Breast epithelium (tissue), 4 donors: Measurements from ENCODE around the gene GPR137B. TPM values are rescaled to one million over a fixed set of nuclear protein-coding genes. Genes with fewer than 3 reads are reported as not detected.
"Not testable (repeated sequence)": the region's sequence is repeated elsewhere in the genome, so short reads cannot be mapped to it uniquely, and the experiment has no call there.

Source experiments
- DNase-seq, 2 donors: peaks; one replicate each; pipeline ENCODE4 v3.0.0-alpha.2; 2019; ENCODE audit warnings: low spot score in 2 of 2
- H3K27ac ChIP-seq, 2 donors: fragments of 200-600 bp; sonication (generic) in 1 of 2; one replicate each; pipeline ENCODE4 v1.5.1; 2016 to 2019; ENCODE audit warnings: mild to moderate bottlenecking in 1 of 2
- H3K27me3 ChIP-seq, 2 donors: fragments of 200-600 bp; sonication (generic) in 1 of 2; one replicate each; pipeline versions ENCODE4 v1.5.1 to v1.6.0; 2017 to 2019; ENCODE audit warnings: control low read depth in 1 of 2, mild to moderate bottlenecking in 1 of 2
- H3K36me3 ChIP-seq: fragments of 200-600 bp; one replicate; pipeline ENCODE4 v1.5.1; 2019
- H3K4me1 ChIP-seq, 2 donors: fragments of 200-600 bp; sonication (generic); one replicate each; pipeline ENCODE4 v1.5.1; 2016 to 2019; ENCODE audit warnings: control low read depth in 1 of 2
- H3K4me3 ChIP-seq, 3 donors: fragments of 200-600 bp; sonication (generic); 1 replicate in 2 of 3; 2 replicates in 1 of 3; pipeline ENCODE4 v1.5.1; 2016 to 2019; ENCODE audit warnings: mild to moderate bottlenecking in 3 of 3, moderate library complexity in 2 of 3
- H3K9me3 ChIP-seq, 2 donors: fragments of 200-600 bp; sonication (generic) in 1 of 2; one replicate each; pipeline ENCODE4 v1.5.1; 2016 to 2019; ENCODE audit warnings: control low read depth in 1 of 2
- POLR2A ChIP-seq: fragments of 450-650 bp; IDR thresholded peaks from one replicate; pipeline ENCODE4 v1.6.1; 2016; ENCODE audit warnings: antibody characterized with exemption, mild to moderate bottlenecking, moderate library complexity
- POLR2AphosphoS5 ChIP-seq, 3 donors: sonication (generic); formaldehyde crosslinking; IDR thresholded peaks; one replicate each; pipeline ENCODE4 v1.6.1; 2017; ENCODE audit warnings: antibody characterized with exemption in 3 of 3
- intact Hi-C: fragments of 100-400 bp; cut with DNase I; formaldehyde crosslinking; loops from one replicate; pipeline ENCODE4 v1.15.1; 2023; ENCODE audit warnings: low total_unique reads
- total RNA-seq, 3 donors: library from RNA; depleted of rRNA; stranded (reverse); fragments of >200 nt; gene quantifications; one replicate each; pipeline ENCODE4 v1.1.0, GENCODE V29; 2016
- TF ChIP-seq, protein P1 (sequence below), 3 donors: fragments of 450-650 bp; IDR thresholded peaks; one replicate each; pipeline ENCODE4 v1.5.1; 2016 to 2017; ENCODE audit warnings: antibody characterized with exemption in 3 of 3, mild to moderate bottlenecking in 3 of 3, moderate library complexity in 3 of 3

GPR137B gene
- total RNA-seq, 3 donors from 2014 or later: 24.1 to 29.6 (median 25.6) TPM

- H3K4me1 ChIP-seq: no peaks in the 10 kb centered on the region
- no peaks in the 10 kb centered on the region for H3K27me3 ChIP-seq
- peaks cover 13 to 22% of the 10 kb centered on the region in 2 donors for H3K9me3 ChIP-seq
- DNase-seq: no peak
- no peak overlapping the region for H3K4me3 ChIP-seq
- no peaks in the 10 kb centered on the region for H3K36me3 ChIP-seq
- intact Hi-C loops: no loop called here
- TF ChIP-seq, protein P1, sequence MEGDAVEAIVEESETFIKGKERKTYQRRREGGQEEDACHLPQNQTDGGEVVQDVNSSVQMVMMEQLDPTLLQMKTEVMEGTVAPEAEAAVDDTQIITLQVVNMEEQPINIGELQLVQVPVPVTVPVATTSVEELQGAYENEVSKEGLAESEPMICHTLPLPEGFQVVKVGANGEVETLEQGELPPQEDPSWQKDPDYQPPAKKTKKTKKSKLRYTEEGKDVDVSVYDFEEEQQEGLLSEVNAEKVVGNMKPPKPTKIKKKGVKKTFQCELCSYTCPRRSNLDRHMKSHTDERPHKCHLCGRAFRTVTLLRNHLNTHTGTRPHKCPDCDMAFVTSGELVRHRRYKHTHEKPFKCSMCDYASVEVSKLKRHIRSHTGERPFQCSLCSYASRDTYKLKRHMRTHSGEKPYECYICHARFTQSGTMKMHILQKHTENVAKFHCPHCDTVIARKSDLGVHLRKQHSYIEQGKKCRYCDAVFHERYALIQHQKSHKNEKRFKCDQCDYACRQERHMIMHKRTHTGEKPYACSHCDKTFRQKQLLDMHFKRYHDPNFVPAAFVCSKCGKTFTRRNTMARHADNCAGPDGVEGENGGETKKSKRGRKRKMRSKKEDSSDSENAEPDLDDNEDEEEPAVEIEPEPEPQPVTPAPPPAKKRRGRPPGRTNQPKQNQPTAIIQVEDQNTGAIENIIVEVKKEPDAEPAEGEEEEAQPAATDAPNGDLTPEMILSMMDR (IDR thresholded peaks at IDR 0.05): no peak
- no peak for TF ChIP-seq POLR2AphosphoS5 (IDR thresholded peaks at IDR 0.05)
- TF ChIP-seq POLR2A: no peak
- no peak overlapping the region for H3K27ac ChIP-seq
Measured at GRCh38 chr1:236158719-236159118, 16.4 kb downstream of the GPR137B start.

DNA sequence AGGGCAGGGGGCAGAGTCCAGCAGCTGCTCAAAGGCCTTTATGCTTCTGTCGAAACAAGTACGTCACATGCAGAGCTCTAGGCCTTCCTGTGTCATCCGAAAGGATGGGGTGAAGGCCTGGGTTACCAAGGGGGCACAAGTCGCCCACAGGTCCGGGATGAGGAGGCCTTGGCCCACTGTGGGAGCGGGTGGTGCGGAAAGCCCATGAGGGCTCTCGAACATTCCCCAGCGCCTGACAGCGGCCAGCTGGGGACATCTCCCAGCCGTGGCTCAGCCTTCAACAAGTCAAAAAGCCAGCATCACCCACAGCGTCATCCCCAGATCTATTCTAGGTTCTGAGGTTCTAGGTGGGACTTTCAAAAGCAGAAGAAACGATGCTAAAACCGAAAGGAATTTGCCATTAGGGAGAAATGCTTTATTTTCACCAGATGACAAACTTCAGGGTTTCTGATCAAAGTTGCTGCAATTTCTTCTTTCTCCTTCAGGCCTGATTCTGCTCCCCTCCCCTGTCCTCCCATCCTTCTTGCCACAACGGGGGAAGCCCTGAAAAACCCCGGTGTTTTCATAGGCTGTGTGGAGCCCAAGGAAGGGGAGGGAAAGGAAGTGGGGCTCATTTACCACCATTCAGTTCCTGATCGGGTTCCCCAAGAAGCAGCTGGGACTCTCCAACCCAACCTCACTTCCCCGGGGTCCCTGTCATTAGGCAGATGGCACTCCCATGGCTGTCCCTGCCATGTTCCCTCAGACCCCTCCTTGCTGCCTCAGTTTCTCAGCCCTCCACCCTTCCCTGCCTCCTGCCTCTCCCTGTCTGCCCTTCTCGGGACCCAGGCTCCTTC is 17.6 kb downstream of the GPR137B start:
- Histone ChIP-seq H3K27me3 (no peaks in the 10 kb centered on the region), H3K4me1 (no peaks in the 10 kb centered on the region), H3K9me3 (peaks cover 13 to 22% of the 10 kb centered on the region in 2 donors), H3K36me3 (no peaks in the 10 kb centered on the region), H3K27ac (no peak overlapping the region), H3K4me3 (no peak overlapping the region)
- intact Hi-C loops: no loop called here
- no peak for DNase-seq
- TF ChIP-seq, protein P1 (IDR thresholded peaks at IDR 0.05): no peak
- TF ChIP-seq POLR2AphosphoS5 (IDR thresholded peaks at IDR 0.05): no peak
- TF ChIP-seq POLR2A: no peak

GRCh38 chr1:236160540-236161127 is 18.3 kb downstream of the GPR137B start:
- intact Hi-C loops: no loop called here
- H3K27me3 ChIP-seq: no peaks in the 10 kb centered on the region
- TF ChIP-seq POLR2AphosphoS5 (IDR thresholded peaks at IDR 0.05): no peak
- TF ChIP-seq, protein P1 (IDR thresholded peaks at IDR 0.05): no peak
- H3K9me3 ChIP-seq: peaks cover 13 to 22% of the 10 kb centered on the region in 2 donors
- H3K4me3 ChIP-seq: no peak overlapping the region
- DNase-seq: no peak
- no peaks in the 10 kb centered on the region for H3K4me1 ChIP-seq
- no peaks in the 10 kb centered on the region for H3K36me3 ChIP-seq
- H3K27ac ChIP-seq: no peak overlapping the region

DNA sequence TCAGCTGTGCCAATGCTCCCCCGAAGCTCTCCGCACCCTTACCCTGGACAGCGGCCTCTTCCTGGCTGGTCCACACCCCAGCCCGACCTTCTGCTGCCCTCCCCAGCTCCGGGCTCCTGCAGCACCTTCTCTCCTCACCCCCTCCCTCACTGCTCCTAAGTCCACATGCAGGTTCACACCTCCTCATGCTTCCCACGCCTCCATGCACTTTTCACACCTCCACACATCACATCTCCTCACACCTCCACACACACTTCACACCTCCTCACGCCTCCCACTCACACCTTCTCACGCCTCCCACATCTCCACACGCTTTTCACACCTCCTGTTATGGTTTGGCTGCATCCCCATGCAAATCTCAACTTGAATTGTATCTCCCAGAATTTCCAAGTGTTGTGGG is 18.9 kb downstream of the GPR137B start:
- Histone ChIP-seq H3K27me3 (no peaks in the 10 kb centered on the region), H3K9me3 (peaks cover 13 to 22% of the 10 kb centered on the region in 2 donors), H3K36me3 (no peaks in the 10 kb centered on the region), H3K4me1 (no peaks in the 10 kb centered on the region), H3K4me3 (no peak overlapping the region), H3K27ac (no peak overlapping the region)
- intact Hi-C loops: no loop called here
- no peak for DNase-seq
- TF ChIP-seq POLR2A (no peak), POLR2AphosphoS5 (IDR thresholded peaks at IDR 0.05) (no peak)
- TF ChIP-seq, protein P1 (IDR thresholded peaks at IDR 0.05): no peak

DNA sequence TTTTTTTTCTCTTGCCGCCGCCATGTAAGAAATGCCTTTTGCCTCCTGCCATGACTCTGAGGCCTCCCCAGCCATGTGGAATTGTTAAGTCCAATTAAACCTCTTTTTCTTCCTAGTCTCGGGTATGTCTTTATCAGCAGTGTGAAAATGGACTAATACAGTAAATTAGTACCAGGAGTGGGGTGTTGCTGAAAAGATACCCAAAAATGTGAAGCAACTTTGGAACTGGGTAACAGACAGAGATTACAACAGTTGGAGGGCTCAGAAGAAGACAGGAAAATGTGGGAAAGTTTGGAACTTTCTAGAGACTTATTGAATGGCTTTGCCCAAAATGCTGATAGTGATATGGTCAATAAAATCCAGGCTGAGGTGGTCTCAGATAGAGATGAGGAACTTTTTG is 19.4 kb downstream of the GPR137B start:
- not testable (repeated sequence) for DNase-seq, H3K4me3 ChIP-seq

More for the DNA sequence above, 19.4 kb downstream of the GPR137B start:
- H3K36me3 ChIP-seq, H3K27ac ChIP-seq, H3K4me1 ChIP-seq, intact Hi-C loops, H3K27me3 ChIP-seq: not testable (repeated sequence)
- H3K9me3 ChIP-seq: peaks cover 13 to 22% of the 10 kb centered on the region in 2 donors
